ENCODE results near the gene EXOC4. TPM values are rescaled to one million over a fixed set of nuclear protein-coding genes. Genes with fewer than 3 reads are reported as not detected.

EXOC4 gene
- polyA plus RNA-seq, 2 donors, result 11.1 to 19.0 TPM

DNA sequence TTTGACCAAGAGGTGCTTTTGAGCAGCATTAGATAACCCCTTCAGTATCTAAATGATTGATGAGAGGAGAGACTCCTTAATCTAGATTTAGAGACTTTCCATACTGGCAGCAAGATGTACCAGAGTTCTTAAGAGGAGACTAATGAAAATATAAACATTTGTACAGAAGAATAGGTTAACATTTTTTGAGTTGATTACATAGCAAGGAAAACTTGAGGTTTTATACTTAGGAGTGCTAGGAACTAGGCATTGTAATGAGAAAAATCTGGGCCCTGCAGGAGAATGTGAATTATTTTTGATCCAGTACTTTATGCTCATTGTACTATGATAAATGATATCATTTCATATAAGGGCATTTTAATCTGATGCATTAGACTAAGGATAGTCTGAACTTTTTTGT lies 261.7 kb downstream of the EXOC4 start:
- no peaks in the 10 kb centered on the region for H3K36me3 ChIP-seq (ENCODE audit: control insufficient read depth in 2 of 2, insufficient read depth in 2 of 2, low read length in 1 of 2)
- H3K9me3 ChIP-seq (ENCODE audit: control insufficient read depth in 2 of 2, insufficient read depth in 1 of 2, low read depth in 1 of 2, low read length in 1 of 2), result no peaks in the 10 kb centered on the region
- no peaks in the 10 kb centered on the region for H3K27me3 ChIP-seq (ENCODE audit: control insufficient read depth in 1 of 2, insufficient read depth in 2 of 2, low read length in 2 of 2)
- no peak overlapping the region for H3K27ac ChIP-seq (ENCODE audit: low read depth in 2 of 2, low read length in 1 of 2)
- H3K4me1 ChIP-seq (ENCODE audit: control insufficient read depth in 2 of 2, insufficient read depth in 2 of 2, low read length in 1 of 2), result no peaks in the 10 kb centered on the region
- no peak overlapping the region for H3K4me3 ChIP-seq (ENCODE audit: low read depth in 1 of 2, low read length in 2 of 2)

- Histone ChIP-seq H3K4me3 (ENCODE audit: low read depth in 1 of 2, low read length in 2 of 2) (no peak overlapping the region), H3K9me3 (ENCODE audit: control insufficient read depth in 2 of 2, insufficient read depth in 1 of 2, low read depth in 1 of 2, low read length in 1 of 2) (no peaks in the 10 kb centered on the region), H3K36me3 (ENCODE audit: control insufficient read depth in 2 of 2, insufficient read depth in 2 of 2, low read length in 1 of 2) (no peaks in the 10 kb centered on the region), H3K27ac (ENCODE audit: low read depth in 2 of 2, low read length in 1 of 2) (no peak overlapping the region), H3K4me1 (ENCODE audit: control insufficient read depth in 2 of 2, insufficient read depth in 2 of 2, low read length in 1 of 2) (no peaks in the 10 kb centered on the region), H3K27me3 (ENCODE audit: control insufficient read depth in 1 of 2, insufficient read depth in 2 of 2, low read length in 2 of 2) (no peaks in the 10 kb centered on the region)
- 88 to 89% methylated on average over 4 of the region's 4 CpGs for WGBS, 2 donors
Measured at GRCh38 chr7:133517766-133518165, 264.9 kb downstream of the EXOC4 start.

DNA sequence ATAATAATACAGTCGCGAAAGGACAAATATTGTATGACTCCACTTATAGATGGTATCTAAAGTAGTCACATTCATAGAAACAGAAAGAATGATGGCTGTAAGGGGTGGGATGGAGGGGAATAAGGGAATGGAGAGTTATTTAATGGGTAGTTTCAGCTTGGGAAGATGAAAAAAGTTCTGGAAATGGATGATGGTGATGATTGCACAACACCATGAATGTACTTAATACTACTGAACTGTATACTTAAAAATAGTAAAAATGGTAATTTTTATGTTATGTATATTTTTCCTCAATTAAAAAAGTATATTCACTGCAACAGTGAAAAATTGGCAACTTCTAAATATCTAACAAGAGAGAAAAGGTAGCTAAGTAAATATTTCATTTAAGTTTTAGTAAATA lies 265.8 kb downstream of the EXOC4 start:
- WGBS, 2 donors, result 96 to 99% methylated on average over 2 of the region's 2 CpGs
- Histone ChIP-seq H3K27me3 (ENCODE audit: control insufficient read depth in 1 of 2, insufficient read depth in 2 of 2, low read length in 2 of 2) (no peaks in the 10 kb centered on the region), H3K9me3 (ENCODE audit: control insufficient read depth in 2 of 2, insufficient read depth in 1 of 2, low read depth in 1 of 2, low read length in 1 of 2) (no peaks in the 10 kb centered on the region), H3K4me1 (ENCODE audit: control insufficient read depth in 2 of 2, insufficient read depth in 2 of 2, low read length in 1 of 2) (no peaks in the 10 kb centered on the region), H3K27ac (ENCODE audit: low read depth in 2 of 2, low read length in 1 of 2) (no peak overlapping the region), H3K36me3 (ENCODE audit: control insufficient read depth in 2 of 2, insufficient read depth in 2 of 2, low read length in 1 of 2) (no peaks in the 10 kb centered on the region), H3K4me3 (ENCODE audit: low read depth in 1 of 2, low read length in 2 of 2) (no peak overlapping the region)

DNA sequence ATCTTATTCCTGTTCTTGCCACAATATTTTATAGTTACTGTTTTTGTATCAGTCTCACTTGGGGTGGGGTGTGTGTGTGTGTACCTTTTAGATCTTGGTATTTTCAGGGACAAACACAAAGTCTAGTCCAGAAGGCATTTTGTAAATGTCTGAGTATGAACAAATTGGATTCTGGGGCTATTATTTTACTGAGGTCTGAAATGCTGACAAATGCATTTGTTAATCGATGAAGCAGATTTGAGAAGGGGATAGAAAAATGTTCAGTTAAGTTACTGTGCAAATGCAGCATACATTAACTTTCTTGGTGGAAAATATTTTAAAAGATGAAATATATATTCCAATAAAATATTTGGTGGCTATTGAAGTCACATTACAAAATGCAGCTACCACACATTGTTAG lies 267.4 kb downstream of the EXOC4 start:
- Histone ChIP-seq H3K27ac (ENCODE audit: low read depth in 2 of 2, low read length in 1 of 2) (no peak overlapping the region), H3K4me1 (ENCODE audit: control insufficient read depth in 2 of 2, insufficient read depth in 2 of 2, low read length in 1 of 2) (no peaks in the 10 kb centered on the region), H3K9me3 (ENCODE audit: control insufficient read depth in 2 of 2, insufficient read depth in 1 of 2, low read depth in 1 of 2, low read length in 1 of 2) (no peaks in the 10 kb centered on the region), H3K27me3 (ENCODE audit: control insufficient read depth in 1 of 2, insufficient read depth in 2 of 2, low read length in 2 of 2) (no peaks in the 10 kb centered on the region), H3K4me3 (ENCODE audit: low read depth in 1 of 2, low read length in 2 of 2) (no peak overlapping the region), H3K36me3 (ENCODE audit: control insufficient read depth in 2 of 2, insufficient read depth in 2 of 2, low read length in 1 of 2) (no peaks in the 10 kb centered on the region)
- 80 to 87% methylated on average over 1 of the region's 1 CpG for WGBS, 2 donors

- Histone ChIP-seq H3K9me3 (ENCODE audit: control insufficient read depth in 2 of 2, insufficient read depth in 1 of 2, low read depth in 1 of 2, low read length in 1 of 2) (no peaks in the 10 kb centered on the region), H3K27ac (ENCODE audit: low read depth in 2 of 2, low read length in 1 of 2) (no peak overlapping the region), H3K4me1 (ENCODE audit: control insufficient read depth in 2 of 2, insufficient read depth in 2 of 2, low read length in 1 of 2) (no peaks in the 10 kb centered on the region), H3K27me3 (ENCODE audit: control insufficient read depth in 1 of 2, insufficient read depth in 2 of 2, low read length in 2 of 2) (no peaks in the 10 kb centered on the region), H3K36me3 (ENCODE audit: control insufficient read depth in 2 of 2, insufficient read depth in 2 of 2, low read length in 1 of 2) (no peaks in the 10 kb centered on the region), H3K4me3 (ENCODE audit: low read depth in 1 of 2, low read length in 2 of 2) (no peak overlapping the region)
- 96 to 97% methylated on average over 2 of the region's 2 CpGs for WGBS, 2 donors
Measured at GRCh38 chr7:133522501-133522900, 269.6 kb downstream of the EXOC4 start.

DNA sequence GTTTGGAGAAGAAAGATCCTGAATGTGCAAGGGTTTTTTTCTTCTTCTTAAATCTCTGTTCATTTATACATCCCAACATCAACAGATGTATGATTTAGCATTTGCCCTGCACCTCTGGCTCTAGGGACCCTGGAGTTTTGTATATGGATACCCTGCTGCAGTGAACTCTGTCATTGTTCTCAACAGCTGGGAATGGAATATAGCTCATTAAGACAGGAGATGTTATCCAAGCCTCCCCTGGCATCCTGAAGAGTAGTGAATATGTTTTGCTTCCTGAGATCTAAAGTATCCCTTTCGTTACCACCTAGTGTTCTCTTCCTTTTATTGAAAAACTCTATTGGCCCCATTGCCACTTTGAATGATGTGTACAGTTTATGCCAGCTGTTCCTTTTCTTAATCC lies 275.9 kb downstream of the EXOC4 start:
- no peaks in the 10 kb centered on the region for H3K27me3 ChIP-seq (ENCODE audit: control insufficient read depth in 1 of 2, insufficient read depth in 2 of 2, low read length in 2 of 2)
- no peaks in the 10 kb centered on the region for H3K9me3 ChIP-seq (ENCODE audit: control insufficient read depth in 2 of 2, insufficient read depth in 1 of 2, low read depth in 1 of 2, low read length in 1 of 2)
- no peak overlapping the region for H3K4me3 ChIP-seq (ENCODE audit: low read depth in 1 of 2, low read length in 2 of 2)
- WGBS, 2 donors, result 77 to 79% methylated on average over 1 of the region's 1 CpG
- no peak overlapping the region for H3K27ac ChIP-seq (ENCODE audit: low read depth in 2 of 2, low read length in 1 of 2)
- H3K4me1 ChIP-seq (ENCODE audit: control insufficient read depth in 2 of 2, insufficient read depth in 2 of 2, low read length in 1 of 2), result no peaks in the 10 kb centered on the region
- H3K36me3 ChIP-seq (ENCODE audit: control insufficient read depth in 2 of 2, insufficient read depth in 2 of 2, low read length in 1 of 2), result no peaks in the 10 kb centered on the region

- Histone ChIP-seq H3K4me3 (ENCODE audit: low read depth in 1 of 2, low read length in 2 of 2) (no peak overlapping the region), H3K27me3 (ENCODE audit: control insufficient read depth in 1 of 2, insufficient read depth in 2 of 2, low read length in 2 of 2) (no peaks in the 10 kb centered on the region), H3K4me1 (ENCODE audit: control insufficient read depth in 2 of 2, insufficient read depth in 2 of 2, low read length in 1 of 2) (no peaks in the 10 kb centered on the region), H3K36me3 (ENCODE audit: control insufficient read depth in 2 of 2, insufficient read depth in 2 of 2, low read length in 1 of 2) (no peaks in the 10 kb centered on the region), H3K27ac (ENCODE audit: low read depth in 2 of 2, low read length in 1 of 2) (no peak overlapping the region), H3K9me3 (ENCODE audit: control insufficient read depth in 2 of 2, insufficient read depth in 1 of 2, low read depth in 1 of 2, low read length in 1 of 2) (no peaks in the 10 kb centered on the region)
- WGBS, 2 donors, result 81 to 95% methylated on average over 4 of the region's 4 CpGs
Measured at GRCh38 chr7:133529861-133530260, 277.0 kb downstream of the EXOC4 start.

GRCh38 chr7:133530682-133531081 lies 277.8 kb downstream of the EXOC4 start:
- Histone ChIP-seq H3K27me3 (ENCODE audit: control insufficient read depth in 1 of 2, insufficient read depth in 2 of 2, low read length in 2 of 2) (no peaks in the 10 kb centered on the region), H3K27ac (ENCODE audit: low read depth in 2 of 2, low read length in 1 of 2) (no peak overlapping the region), H3K4me1 (ENCODE audit: control insufficient read depth in 2 of 2, insufficient read depth in 2 of 2, low read length in 1 of 2) (no peaks in the 10 kb centered on the region), H3K4me3 (ENCODE audit: low read depth in 1 of 2, low read length in 2 of 2) (no peak overlapping the region), H3K36me3 (ENCODE audit: control insufficient read depth in 2 of 2, insufficient read depth in 2 of 2, low read length in 1 of 2) (no peaks in the 10 kb centered on the region), H3K9me3 (ENCODE audit: control insufficient read depth in 2 of 2, insufficient read depth in 1 of 2, low read depth in 1 of 2, low read length in 1 of 2) (no peaks in the 10 kb centered on the region)
- 73 to 78% methylated on average over 4 of the region's 4 CpGs for WGBS, 2 donors

DNA sequence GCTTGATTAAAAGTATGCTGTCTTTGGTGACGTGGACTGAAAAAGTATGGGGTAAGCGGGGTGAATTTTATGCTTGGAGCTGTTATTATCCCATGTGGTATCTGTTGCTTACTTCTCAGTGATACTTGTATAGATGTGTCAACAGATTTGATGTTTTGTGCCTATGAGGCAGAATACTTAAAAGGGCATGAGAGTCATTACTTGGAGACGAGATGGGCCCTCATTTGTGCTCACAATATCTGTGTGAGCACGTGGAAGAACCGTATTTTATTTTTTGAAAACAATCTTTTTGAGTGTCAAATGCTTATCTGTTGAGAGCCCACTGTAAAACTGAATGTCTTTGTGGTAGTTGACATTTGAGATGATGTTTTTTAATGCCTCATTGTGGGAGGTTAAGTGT lies 281.9 kb downstream of the EXOC4 start:
- H3K27ac ChIP-seq (ENCODE audit: low read depth in 2 of 2, low read length in 1 of 2), result no peak overlapping the region

DNA sequence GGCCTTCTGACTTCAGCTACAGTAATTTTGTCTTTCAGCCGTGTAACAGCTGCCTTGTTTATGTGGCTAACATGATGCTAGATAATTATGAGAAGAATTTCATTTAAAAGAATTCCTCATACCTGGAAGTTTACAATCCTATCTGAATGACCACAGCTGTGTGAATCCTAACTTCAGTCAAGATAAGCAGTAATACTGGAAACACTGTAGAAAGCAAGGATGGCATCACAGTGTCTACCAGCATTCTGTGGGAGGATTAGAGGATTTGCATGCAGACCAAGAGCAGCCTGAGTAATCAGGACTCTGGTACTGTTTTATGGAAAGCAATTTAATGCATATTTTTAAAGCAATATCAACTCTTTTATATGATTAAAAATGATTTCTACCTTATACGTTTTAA lies 282.4 kb downstream of the EXOC4 start:
- H3K27me3 ChIP-seq (ENCODE audit: control insufficient read depth in 1 of 2, insufficient read depth in 2 of 2, low read length in 2 of 2), result no peaks in the 10 kb centered on the region
- H3K36me3 ChIP-seq (ENCODE audit: control insufficient read depth in 2 of 2, insufficient read depth in 2 of 2, low read length in 1 of 2), result no peaks in the 10 kb centered on the region
- 86 to 91% methylated on average over 2 of the region's 2 CpGs for WGBS, 2 donors
- no peak overlapping the region for H3K27ac ChIP-seq (ENCODE audit: low read depth in 2 of 2, low read length in 1 of 2)
- H3K9me3 ChIP-seq (ENCODE audit: control insufficient read depth in 2 of 2, insufficient read depth in 1 of 2, low read depth in 1 of 2, low read length in 1 of 2), result no peaks in the 10 kb centered on the region
- no peak overlapping the region for H3K4me3 ChIP-seq (ENCODE audit: low read depth in 1 of 2, low read length in 2 of 2)
- no peaks in the 10 kb centered on the region for H3K4me1 ChIP-seq (ENCODE audit: control insufficient read depth in 2 of 2, insufficient read depth in 2 of 2, low read length in 1 of 2)

More for the DNA sequence above, 281.9 kb downstream of the EXOC4 start:
- no peaks in the 10 kb centered on the region for H3K27me3 ChIP-seq (ENCODE audit: control insufficient read depth in 1 of 2, insufficient read depth in 2 of 2, low read length in 2 of 2)
- no peak overlapping the region for H3K4me3 ChIP-seq (ENCODE audit: low read depth in 1 of 2, low read length in 2 of 2)
- no peaks in the 10 kb centered on the region for H3K36me3 ChIP-seq (ENCODE audit: control insufficient read depth in 2 of 2, insufficient read depth in 2 of 2, low read length in 1 of 2)
- no peaks in the 10 kb centered on the region for H3K4me1 ChIP-seq (ENCODE audit: control insufficient read depth in 2 of 2, insufficient read depth in 2 of 2, low read length in 1 of 2)
- WGBS, 2 donors, result 96% methylated on average over 5 of the region's 5 CpGs
- no peaks in the 10 kb centered on the region for H3K9me3 ChIP-seq (ENCODE audit: control insufficient read depth in 2 of 2, insufficient read depth in 1 of 2, low read depth in 1 of 2, low read length in 1 of 2)
